ENCODE measurements around the gene GABBR2. TPM values are rescaled to one million over a fixed set of nuclear protein-coding genes. Genes with fewer than 3 reads are reported as not detected.

The GABBR2 gene
- total RNA-seq, 4 donors from 2014 or later = under 0.01 to 0.62 TPM; not detected in 2

- no peaks in the 10 kb centered on the region for H3K4me1 ChIP-seq
- no peak overlapping the region for H3K4me3 ChIP-seq
- no peak for DNase-seq
- no peaks in the 10 kb centered on the region for H3K27me3 ChIP-seq
- no peak overlapping the region for H3K27ac ChIP-seq
- TF ChIP-seq CTCF (IDR thresholded peaks at IDR 0.05) (no peak), POLR2A (IDR thresholded peaks at IDR 0.05) (no peak)
- intact Hi-C loops (cut with DNase I; ENCODE audit: low total_unique reads) = no loop called here
- no peaks in the 10 kb centered on the region for H3K36me3 ChIP-seq
- H3K9me3 ChIP-seq = no peaks in the 10 kb centered on the region
Measured at GRCh38 chr9:98370976-98371315, 337.8 kb downstream of the GABBR2 start.

GRCh38 chr9:98370300-98370975 is 338.3 kb downstream of the GABBR2 start:
- TF ChIP-seq POLR2A (IDR thresholded peaks at IDR 0.05) = no peak
- no peak for TF ChIP-seq CTCF (IDR thresholded peaks at IDR 0.05)
- intact Hi-C loops (cut with DNase I; ENCODE audit: low total_unique reads) = no loop called here

GRCh38 chr9:98369896-98370295 is 338.8 kb downstream of the GABBR2 start:
- DNase-seq = no peak
- intact Hi-C loops (cut with DNase I; ENCODE audit: low total_unique reads) = no loop called here
- H3K9me3 ChIP-seq = no peaks in the 10 kb centered on the region

More at GRCh38 chr9:98370300-98370975, 338.3 kb downstream of the GABBR2 start:
- H3K27me3 ChIP-seq = no peaks in the 10 kb centered on the region
- no peaks in the 10 kb centered on the region for H3K9me3 ChIP-seq
- no peak overlapping the region for H3K4me3 ChIP-seq
- no peak overlapping the region for H3K27ac ChIP-seq
- H3K4me1 ChIP-seq = no peaks in the 10 kb centered on the region
- DNase-seq = no peak
- no peaks in the 10 kb centered on the region for H3K36me3 ChIP-seq

GRCh38 chr9:98369471-98369870 is 339.3 kb downstream of the GABBR2 start:
- no peak overlapping the region for H3K4me3 ChIP-seq
- H3K36me3 ChIP-seq = no peaks in the 10 kb centered on the region
- intact Hi-C loops (cut with DNase I; ENCODE audit: low total_unique reads) = no loop called here
- no peaks in the 10 kb centered on the region for H3K9me3 ChIP-seq
- H3K4me1 ChIP-seq = no peaks in the 10 kb centered on the region
- no peaks in the 10 kb centered on the region for H3K27me3 ChIP-seq
- TF ChIP-seq POLR2A (IDR thresholded peaks at IDR 0.05) = no peak
- no peak for TF ChIP-seq CTCF (IDR thresholded peaks at IDR 0.05)
- DNase-seq = no peak
- H3K27ac ChIP-seq = no peak overlapping the region

More at GRCh38 chr9:98369896-98370295, 338.8 kb downstream of the GABBR2 start:
- no peak for TF ChIP-seq POLR2A (IDR thresholded peaks at IDR 0.05)
- no peak for TF ChIP-seq CTCF (IDR thresholded peaks at IDR 0.05)
- Histone ChIP-seq H3K4me1 (no peaks in the 10 kb centered on the region), H3K4me3 (no peak overlapping the region), H3K36me3 (no peaks in the 10 kb centered on the region), H3K27me3 (no peaks in the 10 kb centered on the region), H3K27ac (no peak overlapping the region)

GRCh38 chr9:98369066-98369425 is 339.7 kb downstream of the GABBR2 start:
- Histone ChIP-seq H3K27me3 (no peaks in the 10 kb centered on the region), H3K4me3 (no peak overlapping the region), H3K27ac (no peak overlapping the region), H3K36me3 (no peaks in the 10 kb centered on the region), H3K9me3 (no peaks in the 10 kb centered on the region), H3K4me1 (no peaks in the 10 kb centered on the region)
- TF ChIP-seq CTCF (IDR thresholded peaks at IDR 0.05) (no peak), POLR2A (IDR thresholded peaks at IDR 0.05) (no peak)
- DNase-seq = no peak
- intact Hi-C loops (cut with DNase I; ENCODE audit: low total_unique reads) = no loop called here

All from uterus (tissue), 4 donors.